Subcutaneous adipose tissue (tissue), 4 donors: ENCODE data around the gene PVALEF. TPM values are rescaled to one million over a fixed set of nuclear protein-coding genes. Genes with fewer than 3 reads are reported as not detected.

Source experiments
- total RNA-seq, 4 donors: library from RNA; depleted of rRNA; stranded (reverse); fragments of >200 nt; gene quantifications; one replicate each; pipeline ENCODE4 v1.1.0, GENCODE V29; 2016
- TF ChIP-seq, protein P1 (sequence below): fragments of 450-650 bp; IDR thresholded peaks from one replicate; pipeline ENCODE4 v1.5.1; 2016; ENCODE audit warnings: low read depth, mild to moderate bottlenecking, control low read depth, antibody characterized with exemption, moderate library complexity

The PVALEF gene
- total RNA-seq, 4 donors from 2014 or later = not detected

- TF ChIP-seq, protein P1, sequence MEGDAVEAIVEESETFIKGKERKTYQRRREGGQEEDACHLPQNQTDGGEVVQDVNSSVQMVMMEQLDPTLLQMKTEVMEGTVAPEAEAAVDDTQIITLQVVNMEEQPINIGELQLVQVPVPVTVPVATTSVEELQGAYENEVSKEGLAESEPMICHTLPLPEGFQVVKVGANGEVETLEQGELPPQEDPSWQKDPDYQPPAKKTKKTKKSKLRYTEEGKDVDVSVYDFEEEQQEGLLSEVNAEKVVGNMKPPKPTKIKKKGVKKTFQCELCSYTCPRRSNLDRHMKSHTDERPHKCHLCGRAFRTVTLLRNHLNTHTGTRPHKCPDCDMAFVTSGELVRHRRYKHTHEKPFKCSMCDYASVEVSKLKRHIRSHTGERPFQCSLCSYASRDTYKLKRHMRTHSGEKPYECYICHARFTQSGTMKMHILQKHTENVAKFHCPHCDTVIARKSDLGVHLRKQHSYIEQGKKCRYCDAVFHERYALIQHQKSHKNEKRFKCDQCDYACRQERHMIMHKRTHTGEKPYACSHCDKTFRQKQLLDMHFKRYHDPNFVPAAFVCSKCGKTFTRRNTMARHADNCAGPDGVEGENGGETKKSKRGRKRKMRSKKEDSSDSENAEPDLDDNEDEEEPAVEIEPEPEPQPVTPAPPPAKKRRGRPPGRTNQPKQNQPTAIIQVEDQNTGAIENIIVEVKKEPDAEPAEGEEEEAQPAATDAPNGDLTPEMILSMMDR = no peak
Observed at GRCh38 chr17:81198826-81199481, 33.6 kb downstream of the PVALEF start.

- TF ChIP-seq, protein P1 = no peak
Observed at GRCh38 chr17:81199482-81199830, 34.1 kb downstream of the PVALEF start.

GRCh38 chr17:81200201-81200600, 34.9 kb downstream of the PVALEF start:
- TF ChIP-seq, protein P1 = no peak

GRCh38 chr17:81200695-81201580, 35.6 kb downstream of the PVALEF start:
- TF ChIP-seq, protein P1 = no peak

GRCh38 chr17:81202318-81202717, 37.0 kb downstream of the PVALEF start:
- TF ChIP-seq, protein P1 = no peak

DNA sequence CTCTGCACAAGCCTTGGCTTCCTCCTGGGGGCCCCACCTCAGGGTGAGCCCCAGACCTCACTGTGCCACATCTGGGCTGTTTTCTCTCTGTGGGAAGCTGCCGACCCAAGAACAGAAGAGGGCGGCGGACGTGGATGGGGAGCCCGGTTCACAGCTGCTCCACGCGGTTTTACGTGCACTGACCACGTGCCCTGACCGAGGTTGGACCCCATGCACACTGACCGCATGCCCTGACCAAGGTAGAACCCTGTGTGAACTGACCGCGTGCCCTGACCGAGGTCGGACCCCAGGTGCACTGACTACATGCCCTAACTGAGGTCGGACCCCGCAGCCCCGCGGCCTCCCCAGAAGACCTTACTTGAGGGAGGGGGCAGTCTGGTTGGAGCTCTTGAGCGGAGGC, 37.8 kb downstream of the PVALEF start:
- TF ChIP-seq, protein P1 = no peak

DNA sequence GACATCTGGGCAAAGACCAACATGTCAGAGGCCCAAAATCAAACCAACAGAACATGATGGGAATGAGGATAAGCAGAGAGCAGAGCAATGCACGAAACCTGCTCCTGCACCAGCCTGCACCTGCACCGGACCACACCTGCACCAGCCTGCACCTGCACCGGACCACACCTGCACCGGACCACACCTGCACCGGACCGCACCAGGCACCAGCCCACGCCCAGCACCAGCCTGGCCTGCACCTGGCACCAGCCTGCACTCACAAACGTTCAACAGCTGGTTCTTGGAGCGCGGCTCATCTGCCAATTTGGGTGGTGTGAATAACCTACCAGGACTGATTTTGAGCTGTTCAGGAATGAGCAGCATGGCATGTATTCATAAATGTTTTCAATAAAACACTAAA, 39.3 kb downstream of the PVALEF start:
- TF ChIP-seq, protein P1 = no peak
